Immature natural killer cell (primary cell): Measurements from ENCODE around the gene RIMBP2. TPM values are rescaled to one million over a fixed set of nuclear protein-coding genes. Genes with fewer than 3 reads are reported as not detected.

Experiments
- DNase-seq, 3 donors: peaks; one replicate each; pipeline ENCODE4 v3.0.0; 2022; ENCODE audit warnings: mixed read lengths in 1 of 3
- H3K27ac Mint-ChIP-seq, 6 donors: one replicate each; pipeline ENCODE4 v1.8.0; 2020; ENCODE audit warnings: mixed read lengths in 6 of 6, mild to moderate bottlenecking in 5 of 6, inconsistent platforms in 4 of 6, moderate library complexity in 3 of 6
- H3K27me3 Mint-ChIP-seq, 3 donors: one replicate each; pipeline ENCODE4 v1.8.0; 2020 to 2021; ENCODE audit warnings: low read depth in 3 of 3, mild to moderate bottlenecking in 3 of 3, mixed read lengths in 3 of 3, moderate library complexity in 3 of 3, inconsistent platforms in 1 of 3
- H3K36me3 Mint-ChIP-seq, 3 donors: one replicate each; pipeline ENCODE4 v1.8.0; 2020; ENCODE audit warnings: mixed read lengths in 3 of 3, inconsistent platforms in 2 of 3, mild to moderate bottlenecking in 2 of 3
- H3K4me1 Mint-ChIP-seq, 2 donors: one replicate each; pipeline ENCODE4 v1.8.0; 2020; ENCODE audit warnings: inconsistent platforms in 2 of 2, mild to moderate bottlenecking in 2 of 2, mixed read lengths in 2 of 2, moderate library complexity in 1 of 2
- H3K4me3 Mint-ChIP-seq, 5 donors: one replicate each; pipeline ENCODE4 v1.8.0; 2020; ENCODE audit warnings: mild to moderate bottlenecking in 5 of 5, mixed read lengths in 5 of 5, inconsistent platforms in 3 of 5, moderate library complexity in 3 of 5
- H3K9me3 Mint-ChIP-seq, 6 donors: one replicate each; pipeline ENCODE4 v1.8.0; 2020; ENCODE audit warnings: mild to moderate bottlenecking in 6 of 6, mixed read lengths in 6 of 6, inconsistent platforms in 4 of 6, moderate library complexity in 3 of 6
- polyA plus RNA-seq, 3 donors: library from polyadenylated mRNA; unstranded; fragments of 300-500 nt; fragmentation: Illumina TruSeq; gene quantifications; one replicate each; pipeline ENCODE4 v1.2.3, GENCODE V29; 2021

RIMBP2 gene
- polyA plus RNA-seq, 3 donors from 2014 or later, result not detected

DNA sequence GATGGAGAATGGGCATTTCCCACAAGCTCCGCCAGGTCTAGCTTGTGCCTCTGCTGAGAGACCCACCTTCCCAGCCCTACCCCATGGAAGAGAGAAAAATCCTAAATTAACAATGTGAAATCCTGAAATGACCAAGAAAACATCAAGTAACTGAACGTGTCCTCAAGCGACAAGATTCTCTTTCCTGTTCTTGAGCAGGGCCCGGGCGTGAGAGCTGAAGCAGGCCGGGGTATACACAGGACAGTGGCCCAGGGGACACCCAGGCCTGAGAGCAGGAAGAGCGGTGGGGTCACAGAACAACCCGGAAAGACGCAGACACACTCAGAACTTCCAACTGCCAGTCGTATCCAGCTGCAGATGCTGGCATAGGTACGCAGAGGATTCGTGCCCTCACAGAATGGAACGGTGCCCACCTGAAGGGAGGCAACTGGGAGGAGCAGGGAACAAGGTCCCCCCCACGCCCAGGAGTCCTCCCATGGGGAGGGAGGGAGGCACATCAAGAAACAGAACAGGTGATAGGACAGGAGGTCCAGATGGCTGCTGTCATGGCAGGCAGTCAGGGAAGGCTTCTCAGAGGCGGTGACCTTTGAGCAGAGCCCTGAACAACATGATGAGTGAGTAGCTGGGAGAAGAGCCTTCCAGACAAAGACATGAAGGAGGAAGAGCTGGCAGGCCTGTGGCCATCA is 9.1 kb downstream of the RIMBP2 start:
- Mint-ChIP-seq H3K27ac (no peak overlapping the region), H3K4me1 (no peaks in the 10 kb centered on the region), H3K36me3 (no peaks in the 10 kb centered on the region), H3K4me3 (no peak overlapping the region), H3K27me3 (peaks cover 2 to 4% (median 3%) of the 10 kb centered on the region in 3 donors), H3K9me3 (no peaks in the 10 kb centered on the region)
- DNase-seq, result no peak

DNA sequence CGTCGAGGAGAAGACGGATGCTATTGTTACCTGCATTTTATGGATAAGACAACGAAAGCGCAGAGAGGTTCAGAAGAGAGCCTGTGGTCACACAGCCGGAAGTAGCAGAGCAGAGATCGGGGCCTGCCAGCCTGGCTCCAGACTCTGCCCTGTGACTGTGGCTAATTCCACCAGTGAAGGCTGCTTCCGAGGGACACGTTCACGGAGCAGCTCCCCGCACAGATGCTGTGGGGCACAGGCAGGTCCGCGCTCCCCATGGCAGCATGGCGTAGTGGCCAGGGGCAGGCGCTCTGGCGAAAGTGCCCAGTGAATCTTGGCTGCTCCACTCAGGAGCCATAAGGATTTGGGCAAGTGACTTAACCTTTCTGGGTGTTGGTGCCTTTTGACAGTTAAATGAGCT is 9.8 kb downstream of the RIMBP2 start:
- Mint-ChIP-seq H3K4me1 (no peaks in the 10 kb centered on the region), H3K9me3 (no peaks in the 10 kb centered on the region), H3K27me3 (peaks cover 2 to 3% (median 2%) of the 10 kb centered on the region in 3 donors), H3K4me3 (no peak overlapping the region), H3K36me3 (no peaks in the 10 kb centered on the region), H3K27ac (no peak overlapping the region)
- DNase-seq, result no peak

DNA sequence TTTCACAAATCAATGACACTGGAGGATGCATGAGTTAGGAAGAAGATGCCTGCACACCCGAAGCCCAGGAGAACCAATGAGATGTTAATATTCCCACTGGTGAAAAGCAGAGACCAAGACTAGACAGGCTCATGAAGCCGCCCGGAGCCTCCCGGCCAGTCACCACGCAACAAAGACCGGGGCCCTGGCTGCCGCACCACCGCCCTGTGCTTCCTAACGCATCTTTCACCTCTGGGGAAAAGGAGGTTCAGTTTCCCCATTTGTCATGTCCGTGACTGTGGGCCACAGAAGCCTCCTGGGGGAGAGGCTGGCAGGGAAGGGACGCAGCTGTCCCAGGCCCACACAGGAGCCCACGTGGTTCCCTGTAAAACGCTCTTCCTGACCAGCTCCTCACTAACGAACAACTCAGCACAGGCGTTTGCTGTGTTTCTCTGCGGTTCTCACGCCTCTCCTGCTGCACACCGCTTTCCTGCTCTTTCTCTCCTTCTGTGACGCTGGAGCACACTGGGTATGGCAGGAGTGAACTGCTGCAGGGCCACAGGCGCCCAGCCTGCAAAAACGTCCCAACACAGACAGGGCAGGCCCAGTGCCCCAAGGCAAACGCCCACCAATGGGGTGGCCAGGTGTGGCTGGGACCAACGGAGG is 10.8 kb downstream of the RIMBP2 start:
- Mint-ChIP-seq H3K27ac (no peak overlapping the region), H3K36me3 (no peaks in the 10 kb centered on the region), H3K4me3 (no peak overlapping the region), H3K27me3 (peaks cover 2 to 3% (median 2%) of the 10 kb centered on the region in 3 donors), H3K9me3 (no peaks in the 10 kb centered on the region), H3K4me1 (no peaks in the 10 kb centered on the region)
- DNase-seq, result no peak

DNA sequence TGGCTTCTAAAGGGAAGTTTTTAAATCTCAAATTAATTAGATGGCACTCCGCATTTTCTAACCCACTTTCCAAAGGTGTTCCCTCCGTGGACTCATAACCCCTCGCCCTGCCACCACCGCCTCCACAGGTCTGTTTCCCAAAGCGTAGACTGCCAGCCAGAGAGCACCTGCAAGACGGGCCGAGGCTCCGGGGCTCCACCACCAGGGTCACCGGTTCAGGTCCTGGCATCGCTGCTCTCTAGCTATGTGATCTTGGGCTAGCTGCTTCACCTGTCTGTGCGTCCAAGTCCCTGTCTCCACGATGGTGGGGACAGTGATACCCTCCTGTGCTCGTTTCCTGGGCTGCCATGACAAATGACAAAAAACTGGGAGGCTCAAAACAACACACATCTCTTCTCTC is 11.5 kb downstream of the RIMBP2 start:
- H3K27ac Mint-ChIP-seq, result no peak overlapping the region
- no peak for DNase-seq
- no peaks in the 10 kb centered on the region for H3K9me3 Mint-ChIP-seq
- H3K36me3 Mint-ChIP-seq, result no peaks in the 10 kb centered on the region
- peaks cover 2 to 3% (median 2%) of the 10 kb centered on the region in 3 donors for H3K27me3 Mint-ChIP-seq
- H3K4me1 Mint-ChIP-seq, result no peaks in the 10 kb centered on the region
- H3K4me3 Mint-ChIP-seq, result no peak overlapping the region

DNA sequence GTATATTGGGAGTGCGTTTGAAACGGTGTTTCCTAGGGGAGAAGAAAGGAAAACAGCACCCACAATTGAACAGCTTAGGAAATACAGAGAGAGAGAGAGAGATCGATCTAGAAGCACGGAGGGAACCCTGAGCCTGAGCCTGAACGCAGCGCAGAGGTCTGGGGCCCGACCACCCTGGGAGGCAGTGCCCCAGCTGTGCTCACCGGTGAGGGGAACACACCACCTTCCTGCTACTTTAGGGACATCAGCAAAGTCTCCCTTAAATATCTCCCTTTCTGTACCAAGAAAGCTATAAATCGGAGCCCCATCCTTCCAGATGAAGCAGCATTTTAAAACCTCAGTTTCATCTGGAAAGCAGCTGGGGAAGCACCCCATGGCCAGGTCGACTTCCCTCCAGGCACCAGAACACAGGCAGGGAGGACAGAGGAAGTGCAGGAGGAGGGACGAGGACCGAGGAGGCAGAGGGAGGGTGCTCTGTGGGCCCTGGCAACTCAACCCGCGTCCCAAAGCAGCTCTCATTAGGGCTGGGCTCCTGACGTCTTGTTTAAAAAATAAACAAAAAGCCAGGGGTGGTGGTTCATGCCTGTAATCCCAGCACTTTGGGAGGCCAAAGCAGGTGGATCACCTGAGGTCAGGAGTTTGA is 12.2 kb downstream of the RIMBP2 start:
- Mint-ChIP-seq H3K9me3 (no peaks in the 10 kb centered on the region), H3K4me1 (no peaks in the 10 kb centered on the region), H3K27me3 (peaks cover 1 to 3% (median 2%) of the 10 kb centered on the region in 3 donors), H3K4me3 (no peak overlapping the region), H3K27ac (no peak overlapping the region), H3K36me3 (no peaks in the 10 kb centered on the region)
- no peak for DNase-seq

DNA sequence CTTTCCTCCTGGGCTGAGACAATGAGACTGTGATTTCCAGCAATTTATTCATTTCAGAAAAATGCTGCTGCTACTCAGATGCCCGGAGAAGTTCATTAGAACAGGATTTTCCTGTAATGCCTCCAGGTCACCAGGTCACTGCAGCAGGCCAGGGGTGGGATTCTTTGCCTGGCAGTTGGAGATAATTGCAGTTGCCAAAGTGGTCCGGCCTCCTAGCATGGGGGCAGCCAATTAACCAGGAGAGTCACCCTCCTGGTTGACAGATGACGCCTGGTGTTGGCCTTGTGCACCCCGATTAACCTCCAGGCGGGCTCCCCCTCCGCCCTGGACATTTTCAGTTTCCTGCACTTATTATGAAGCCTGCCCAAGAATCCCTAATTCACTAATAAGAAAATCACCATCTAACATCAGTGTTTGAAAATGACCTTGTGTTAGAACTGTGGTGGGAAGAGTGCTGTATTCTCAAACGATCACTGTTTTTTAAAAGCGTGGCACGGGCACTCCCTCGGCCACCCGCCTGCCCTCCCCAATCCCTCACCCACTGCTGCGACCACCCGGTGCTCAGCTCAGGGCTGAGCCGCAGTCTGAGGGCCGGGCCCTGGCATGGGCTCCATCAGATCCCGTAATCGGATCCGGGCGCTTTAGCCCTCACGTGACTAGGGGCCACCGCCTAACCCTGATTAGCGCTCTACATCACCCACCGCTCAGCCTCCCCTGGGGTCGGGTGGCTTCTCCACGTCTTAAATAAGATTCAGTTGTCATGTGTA is 12.9 kb downstream of the RIMBP2 start:
- H3K36me3 Mint-ChIP-seq, result no peaks in the 10 kb centered on the region
- DNase-seq, result no peak
- no peak overlapping the region for H3K4me3 Mint-ChIP-seq
- H3K9me3 Mint-ChIP-seq, result no peaks in the 10 kb centered on the region
- H3K4me1 Mint-ChIP-seq, result no peaks in the 10 kb centered on the region
- no peak overlapping the region for H3K27ac Mint-ChIP-seq
- H3K27me3 Mint-ChIP-seq, result peaks cover 0 to 3% (median 2%) of the 10 kb centered on the region in 3 donors

DNA sequence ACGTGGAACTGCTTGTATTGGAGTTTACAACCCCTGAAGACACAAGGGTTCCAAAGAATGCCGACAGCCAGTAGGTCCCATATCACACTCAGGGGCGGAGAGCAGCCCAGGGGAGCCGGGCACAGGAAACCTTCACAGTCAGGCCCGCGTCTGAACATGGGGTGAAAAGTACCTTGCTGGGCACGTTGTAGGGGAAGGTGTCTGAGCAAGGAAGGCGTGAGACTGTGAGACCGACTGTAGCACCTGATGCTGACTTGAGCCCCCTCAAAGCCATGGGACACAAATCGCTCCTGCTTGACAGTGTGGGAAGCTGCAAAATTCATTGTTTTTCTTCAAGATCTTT is 14.7 kb downstream of the RIMBP2 start:
- DNase-seq, result no peak
- Mint-ChIP-seq H3K36me3 (no peaks in the 10 kb centered on the region), H3K9me3 (no peaks in the 10 kb centered on the region), H3K27me3 (peaks cover 0 to 4% (median 2%) of the 10 kb centered on the region in 3 donors), H3K27ac (no peak overlapping the region), H3K4me1 (no peaks in the 10 kb centered on the region), H3K4me3 (no peak overlapping the region)

DNA sequence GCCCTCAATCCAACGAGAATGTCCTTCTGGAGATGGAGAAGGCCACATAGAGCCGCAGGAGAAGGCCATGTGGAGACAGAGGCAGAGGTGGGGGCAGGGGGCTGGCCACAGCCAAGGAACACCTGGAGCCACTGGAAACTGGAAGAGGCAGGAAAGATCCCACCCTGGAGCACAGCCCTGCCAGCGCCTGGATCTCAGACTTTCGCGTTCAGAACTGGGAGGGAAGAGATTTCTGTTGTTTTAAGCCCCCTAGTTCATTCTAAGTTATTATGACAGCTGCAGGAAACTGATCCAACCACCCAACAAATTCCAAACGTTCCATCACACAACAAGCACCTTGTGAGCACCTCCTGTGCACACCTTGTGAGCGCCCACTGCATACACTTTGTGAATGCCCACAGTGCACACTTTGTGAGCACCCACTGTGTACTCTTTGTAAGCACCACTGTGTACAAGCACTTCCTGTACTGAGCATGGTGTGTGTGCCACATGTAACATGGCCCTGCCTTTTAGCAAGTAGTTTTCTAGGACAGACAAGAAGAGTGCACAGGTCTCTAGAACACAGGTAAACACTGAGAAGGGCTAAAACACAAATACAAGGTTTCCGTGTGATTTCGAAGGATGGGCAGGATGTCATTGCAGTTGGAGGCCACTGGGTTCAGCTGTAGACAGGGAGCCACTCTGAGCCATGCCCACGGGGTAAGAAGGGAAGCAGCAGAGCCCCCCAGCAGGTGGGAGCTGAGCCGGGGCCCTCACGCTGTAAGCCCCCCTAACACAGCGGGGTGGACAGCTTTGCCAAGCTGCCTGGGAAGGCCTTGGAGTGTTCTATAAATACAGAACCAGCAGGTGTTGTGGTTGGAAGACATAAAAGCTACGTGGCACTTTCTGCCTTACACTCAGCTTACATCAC is 15.4 kb downstream of the RIMBP2 start:
- Mint-ChIP-seq H3K27ac (no peak overlapping the region), H3K4me3 (peak overlapping the region in 1 of 5 donors; percentile 47), H3K4me1 (no peaks in the 10 kb centered on the region)

DNA sequence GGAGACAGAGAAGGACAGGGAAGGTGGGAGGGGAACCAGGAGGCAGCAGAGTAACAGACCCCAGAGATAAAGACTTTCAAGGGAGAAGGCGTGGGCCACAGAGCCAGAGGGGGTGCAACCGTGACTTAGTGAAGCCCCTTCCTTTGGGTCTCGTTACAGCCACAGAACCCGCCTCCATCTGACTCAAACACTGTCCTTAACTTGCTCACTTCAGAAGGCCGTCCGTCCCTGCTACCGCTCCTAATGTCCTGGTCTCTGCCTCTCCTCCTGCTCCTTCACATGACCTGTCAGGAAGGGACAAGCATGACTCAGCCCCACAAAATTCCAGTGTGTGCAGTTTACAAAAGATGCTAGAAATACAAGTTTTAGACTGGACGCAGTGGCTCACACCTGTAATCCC is 18.0 kb downstream of the RIMBP2 start:
- Mint-ChIP-seq H3K4me1 (no peaks in the 10 kb centered on the region), H3K4me3 (no peak overlapping the region), H3K9me3 (no peaks in the 10 kb centered on the region), H3K36me3 (no peaks in the 10 kb centered on the region), H3K27ac (no peak overlapping the region), H3K27me3 (peaks cover 3 to 7% (median 4%) of the 10 kb centered on the region in 3 donors)
- DNase-seq, result no peak

More for the DNA sequence above, 15.4 kb downstream of the RIMBP2 start:
- Mint-ChIP-seq H3K36me3 (no peaks in the 10 kb centered on the region), H3K27me3 (peaks cover 2 to 4% (median 3%) of the 10 kb centered on the region in 3 donors), H3K9me3 (no peaks in the 10 kb centered on the region)
- no peak for DNase-seq

DNA sequence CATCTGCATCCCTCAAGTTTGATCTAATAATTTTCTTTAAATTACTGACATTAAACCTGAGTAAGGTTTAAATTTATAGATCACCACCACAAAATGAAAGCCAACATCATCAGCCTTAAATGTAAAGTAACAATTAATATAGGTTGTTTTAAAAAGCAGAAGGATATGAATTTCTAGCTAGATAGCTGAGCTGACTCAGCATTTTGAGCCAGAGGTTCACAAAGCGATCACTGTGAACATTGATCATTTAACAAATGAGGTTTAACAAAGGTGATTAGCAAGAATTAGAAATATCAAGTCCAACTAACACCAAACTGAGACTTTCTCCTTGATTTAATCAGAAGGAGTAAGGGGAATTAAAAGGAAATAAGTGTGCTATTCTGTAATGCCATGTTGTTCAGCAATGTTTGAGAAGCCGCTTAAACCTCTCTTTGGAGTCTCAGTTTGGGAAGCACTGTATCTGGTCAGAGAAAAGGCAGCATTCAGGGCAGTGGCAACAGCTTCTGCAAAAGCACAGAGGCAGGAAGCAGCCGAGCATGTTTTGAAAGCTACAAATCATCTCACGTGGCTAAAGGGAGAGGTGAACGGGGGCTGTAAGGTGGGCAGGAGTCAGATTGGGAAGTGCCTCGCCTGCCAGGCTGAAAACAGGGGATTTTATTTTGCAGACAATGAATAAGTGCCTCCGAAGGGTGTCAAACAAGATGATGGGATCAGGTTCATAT is 19.6 kb downstream of the RIMBP2 start:
- no peaks in the 10 kb centered on the region for H3K9me3 Mint-ChIP-seq
- H3K4me1 Mint-ChIP-seq, result no peaks in the 10 kb centered on the region
- no peak for DNase-seq
- no peaks in the 10 kb centered on the region for H3K36me3 Mint-ChIP-seq
- no peak overlapping the region for H3K4me3 Mint-ChIP-seq
- peaks cover 1 to 10% (median 5%) of the 10 kb centered on the region in 3 donors for H3K27me3 Mint-ChIP-seq
- no peak overlapping the region for H3K27ac Mint-ChIP-seq

DNA sequence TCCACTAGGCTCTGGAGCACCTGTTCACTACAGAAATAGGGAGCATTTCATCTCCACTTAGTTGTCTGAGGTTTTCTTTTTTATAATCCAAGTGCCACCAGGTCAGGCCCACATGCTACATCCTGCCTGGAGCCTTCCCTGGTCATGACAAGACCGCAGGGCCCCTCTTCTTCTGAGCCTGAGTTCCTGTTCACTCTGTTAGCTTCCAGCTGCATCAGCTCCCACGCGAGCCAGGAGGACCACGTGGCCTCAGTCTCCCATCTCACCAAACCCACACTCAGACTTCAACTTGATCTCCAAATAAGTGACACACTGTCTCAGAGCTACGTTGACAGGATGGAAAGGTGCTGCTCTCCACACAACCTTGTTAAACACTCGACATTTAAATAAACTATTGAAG is 21.0 kb downstream of the RIMBP2 start:
- H3K27ac Mint-ChIP-seq, result no peak overlapping the region
- peaks cover 3 to 10% (median 5%) of the 10 kb centered on the region in 3 donors for H3K27me3 Mint-ChIP-seq
- H3K36me3 Mint-ChIP-seq, result no peaks in the 10 kb centered on the region
- H3K4me1 Mint-ChIP-seq, result no peaks in the 10 kb centered on the region
- no peak overlapping the region for H3K4me3 Mint-ChIP-seq
- H3K9me3 Mint-ChIP-seq, result no peaks in the 10 kb centered on the region
- no peak for DNase-seq

DNA sequence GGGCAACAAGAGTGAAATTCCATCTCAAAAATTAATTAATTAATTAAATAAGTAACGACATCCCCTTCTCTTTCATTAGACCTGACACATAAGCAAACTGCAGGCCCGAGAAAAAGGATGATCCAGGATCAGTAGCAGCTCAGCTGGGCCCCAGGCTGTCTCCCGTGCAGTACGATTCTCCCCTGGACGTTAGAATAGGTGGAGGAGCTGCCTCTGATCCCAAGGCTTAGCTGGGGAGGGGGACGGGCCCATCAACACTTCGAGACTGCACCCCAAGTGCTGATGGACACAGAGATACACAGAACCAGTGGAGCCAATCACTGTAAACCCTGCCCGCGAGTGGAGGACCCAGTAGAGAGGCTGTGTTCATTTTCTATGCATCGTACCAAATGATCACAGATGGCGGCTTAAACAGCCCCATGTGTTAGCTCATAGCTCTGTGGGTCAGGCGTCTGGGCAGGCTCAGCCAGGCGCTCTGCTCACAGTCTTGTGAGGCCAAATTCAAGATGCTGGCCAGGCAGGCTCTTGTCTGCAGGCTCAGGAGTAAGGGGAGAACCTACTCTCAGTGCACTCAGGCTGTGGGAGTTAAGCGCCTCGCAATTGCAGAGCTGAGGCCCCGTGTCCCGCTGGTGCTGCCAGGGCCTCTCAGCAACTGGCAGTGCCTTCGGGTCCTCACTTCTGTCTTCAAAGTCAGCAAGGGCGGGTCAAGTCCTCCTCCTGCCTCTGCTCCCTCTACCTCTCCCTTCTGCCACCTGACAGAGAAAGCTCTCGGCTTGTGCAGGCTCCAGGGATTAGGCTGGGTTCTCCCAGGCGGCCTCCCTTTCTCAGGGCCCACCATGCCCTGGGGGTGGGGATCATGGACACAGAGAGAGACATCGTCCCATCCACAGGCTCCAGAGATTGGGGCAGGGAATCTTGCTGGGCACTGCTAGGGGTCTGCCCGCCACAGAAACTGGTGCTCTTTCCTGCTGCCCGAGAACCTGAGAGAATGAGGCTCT is 26.4 kb downstream of the RIMBP2 start:
- Mint-ChIP-seq H3K4me1 (no peaks in the 10 kb centered on the region), H3K27ac (no peak overlapping the region), H3K36me3 (no peaks in the 10 kb centered on the region), H3K4me3 (no peak overlapping the region), H3K27me3 (peaks cover 2 to 8% (median 3%) of the 10 kb centered on the region in 3 donors), H3K9me3 (no peaks in the 10 kb centered on the region)
- DNase-seq, result no peak
